ENCODE results near the gene RARA.

RARA gene

DNA sequence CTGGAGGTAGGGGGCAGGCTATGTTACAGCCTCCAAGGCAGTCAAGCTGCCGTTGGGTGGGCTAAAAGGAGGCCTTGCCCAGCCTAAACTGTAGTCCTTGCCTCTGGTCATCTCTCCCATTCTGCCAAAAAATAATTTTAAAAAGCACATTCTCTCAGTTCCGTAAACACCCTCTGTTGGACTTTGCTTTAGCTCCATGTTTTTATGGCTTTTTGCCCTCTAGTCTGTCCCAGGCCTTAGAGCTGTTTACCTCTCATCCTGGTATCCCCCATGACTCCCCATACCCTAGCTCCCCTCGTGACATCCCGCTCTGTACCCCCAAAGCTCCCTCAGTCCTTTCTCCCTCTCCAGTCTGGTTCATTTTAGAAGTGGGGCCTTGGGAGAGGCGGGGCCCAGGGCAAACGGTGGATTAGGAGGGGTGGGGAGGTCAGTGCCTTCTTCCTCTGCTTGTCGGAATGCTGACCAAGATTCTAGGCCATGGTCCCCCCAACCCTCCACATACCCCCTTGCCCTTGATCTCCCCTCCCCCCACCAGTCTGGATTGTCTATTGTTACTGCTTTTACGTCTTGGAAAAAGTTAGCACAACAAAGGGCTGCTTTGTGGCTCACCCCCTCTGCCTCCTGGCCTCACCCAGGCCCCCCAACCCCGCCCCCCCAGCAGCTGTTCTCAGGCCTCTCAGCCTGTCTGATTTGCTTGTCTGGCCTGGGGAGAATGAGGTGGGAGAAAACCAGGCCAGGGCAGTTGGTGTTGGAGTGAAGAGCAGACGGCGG, 37.2 kb downstream of the RARA start:
- no peak for ATAC-seq
- no peak for TF ChIP-seq TSHZ2 (CRISPR knock-in tag; IDR thresholded peaks at IDR 0.05)
- TF ChIP-seq OSR1 (CRISPR knock-in tag; IDR thresholded peaks at IDR 0.05), result no peak
- no peak for TF ChIP-seq ZNF8 (CRISPR knock-in tag; IDR thresholded peaks at IDR 0.05)
- no peak for TF ChIP-seq ZFP30 (CRISPR knock-in tag; IDR thresholded peaks at IDR 0.05)
- TF ChIP-seq, protein P1, sequence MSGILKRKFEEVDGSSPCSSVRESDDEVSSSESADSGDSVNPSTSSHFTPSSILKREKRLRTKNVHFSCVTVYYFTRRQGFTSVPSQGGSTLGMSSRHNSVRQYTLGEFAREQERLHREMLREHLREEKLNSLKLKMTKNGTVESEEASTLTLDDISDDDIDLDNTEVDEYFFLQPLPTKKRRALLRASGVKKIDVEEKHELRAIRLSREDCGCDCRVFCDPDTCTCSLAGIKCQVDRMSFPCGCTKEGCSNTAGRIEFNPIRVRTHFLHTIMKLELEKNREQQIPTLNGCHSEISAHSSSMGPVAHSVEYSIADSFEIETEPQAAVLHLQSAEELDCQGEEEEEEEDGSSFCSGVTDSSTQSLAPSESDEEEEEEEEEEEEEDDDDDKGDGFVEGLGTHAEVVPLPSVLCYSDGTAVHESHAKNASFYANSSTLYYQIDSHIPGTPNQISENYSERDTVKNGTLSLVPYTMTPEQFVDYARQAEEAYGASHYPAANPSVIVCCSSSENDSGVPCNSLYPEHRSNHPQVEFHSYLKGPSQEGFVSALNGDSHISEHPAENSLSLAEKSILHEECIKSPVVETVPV (CRISPR knock-in tag; IDR thresholded peaks at IDR 0.05), result no peak
- TF ChIP-seq TCF4 (CRISPR knock-in tag; IDR thresholded peaks at IDR 0.05; ENCODE audit: borderline replicate concordance), result no peak
- TF ChIP-seq ZNF565 (CRISPR knock-in tag; conservative IDR thresholded peaks at IDR 0.05; ENCODE audit: low read depth), result no peak
- TF ChIP-seq RARB (CRISPR knock-in tag; IDR thresholded peaks at IDR 0.05), result no peak
- TF ChIP-seq CREB5 (CRISPR knock-in tag; IDR thresholded peaks at IDR 0.05; ENCODE audit: low read depth), result no peak
- TF ChIP-seq PPARA (CRISPR knock-in tag; IDR thresholded peaks at IDR 0.05; ENCODE audit: borderline replicate concordance), result no peak

- TF ChIP-seq TSHZ2 (CRISPR knock-in tag; IDR thresholded peaks at IDR 0.05) (no peak), SNAI2 (CRISPR knock-in tag; IDR thresholded peaks at IDR 0.05) (no peak), ZNF70 (CRISPR knock-in tag; IDR thresholded peaks at IDR 0.05) (no peak), RARB (CRISPR knock-in tag; IDR thresholded peaks at IDR 0.05) (no peak)
- TF ChIP-seq, protein P2, sequence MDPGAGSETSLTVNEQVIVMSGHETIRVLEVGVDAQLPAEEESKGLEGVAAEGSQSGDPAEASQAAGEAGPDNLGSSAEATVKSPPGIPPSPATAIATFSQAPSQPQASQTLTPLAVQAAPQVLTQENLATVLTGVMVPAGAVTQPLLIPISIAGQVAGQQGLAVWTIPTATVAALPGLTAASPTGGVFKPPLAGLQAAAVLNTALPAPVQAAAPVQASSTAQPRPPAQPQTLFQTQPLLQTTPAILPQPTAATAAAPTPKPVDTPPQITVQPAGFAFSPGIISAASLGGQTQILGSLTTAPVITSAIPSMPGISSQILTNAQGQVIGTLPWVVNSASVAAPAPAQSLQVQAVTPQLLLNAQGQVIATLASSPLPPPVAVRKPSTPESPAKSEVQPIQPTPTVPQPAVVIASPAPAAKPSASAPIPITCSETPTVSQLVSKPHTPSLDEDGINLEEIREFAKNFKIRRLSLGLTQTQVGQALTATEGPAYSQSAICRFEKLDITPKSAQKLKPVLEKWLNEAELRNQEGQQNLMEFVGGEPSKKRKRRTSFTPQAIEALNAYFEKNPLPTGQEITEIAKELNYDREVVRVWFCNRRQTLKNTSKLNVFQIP (CRISPR knock-in tag; IDR thresholded peaks at IDR 0.05; ENCODE audit: borderline replicate concordance, low read depth), result no peak
- TF ChIP-seq, protein P3, sequence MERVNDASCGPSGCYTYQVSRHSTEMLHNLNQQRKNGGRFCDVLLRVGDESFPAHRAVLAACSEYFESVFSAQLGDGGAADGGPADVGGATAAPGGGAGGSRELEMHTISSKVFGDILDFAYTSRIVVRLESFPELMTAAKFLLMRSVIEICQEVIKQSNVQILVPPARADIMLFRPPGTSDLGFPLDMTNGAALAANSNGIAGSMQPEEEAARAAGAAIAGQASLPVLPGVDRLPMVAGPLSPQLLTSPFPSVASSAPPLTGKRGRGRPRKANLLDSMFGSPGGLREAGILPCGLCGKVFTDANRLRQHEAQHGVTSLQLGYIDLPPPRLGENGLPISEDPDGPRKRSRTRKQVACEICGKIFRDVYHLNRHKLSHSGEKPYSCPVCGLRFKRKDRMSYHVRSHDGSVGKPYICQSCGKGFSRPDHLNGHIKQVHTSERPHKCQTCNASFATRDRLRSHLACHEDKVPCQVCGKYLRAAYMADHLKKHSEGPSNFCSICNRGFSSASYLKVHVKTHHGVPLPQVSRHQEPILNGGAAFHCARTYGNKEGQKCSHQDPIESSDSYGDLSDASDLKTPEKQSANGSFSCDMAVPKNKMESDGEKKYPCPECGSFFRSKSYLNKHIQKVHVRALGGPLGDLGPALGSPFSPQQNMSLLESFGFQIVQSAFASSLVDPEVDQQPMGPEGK (CRISPR knock-in tag; IDR thresholded peaks at IDR 0.05; ENCODE audit: borderline replicate concordance), result no peak
- no peak for ATAC-seq
Observed at GRCh38 chr17:40346765-40347158, 37.8 kb downstream of the RARA start.
